ENCODE data around the gene ADO. TPM values are rescaled to one million over a fixed set of nuclear protein-coding genes. Genes with fewer than 3 reads are reported as not detected.
"Not testable (repeated sequence)": the region's sequence is repeated elsewhere in the genome, so short reads cannot be mapped to it uniquely, and the experiment has no call there.

Gene ADO
- 10 to 100 TPM; 33.0 to 44.5 (median 34.8) TPM for polyA plus RNA-seq (ENCODE audit: insufficient read length in 4 of 4)

DNA sequence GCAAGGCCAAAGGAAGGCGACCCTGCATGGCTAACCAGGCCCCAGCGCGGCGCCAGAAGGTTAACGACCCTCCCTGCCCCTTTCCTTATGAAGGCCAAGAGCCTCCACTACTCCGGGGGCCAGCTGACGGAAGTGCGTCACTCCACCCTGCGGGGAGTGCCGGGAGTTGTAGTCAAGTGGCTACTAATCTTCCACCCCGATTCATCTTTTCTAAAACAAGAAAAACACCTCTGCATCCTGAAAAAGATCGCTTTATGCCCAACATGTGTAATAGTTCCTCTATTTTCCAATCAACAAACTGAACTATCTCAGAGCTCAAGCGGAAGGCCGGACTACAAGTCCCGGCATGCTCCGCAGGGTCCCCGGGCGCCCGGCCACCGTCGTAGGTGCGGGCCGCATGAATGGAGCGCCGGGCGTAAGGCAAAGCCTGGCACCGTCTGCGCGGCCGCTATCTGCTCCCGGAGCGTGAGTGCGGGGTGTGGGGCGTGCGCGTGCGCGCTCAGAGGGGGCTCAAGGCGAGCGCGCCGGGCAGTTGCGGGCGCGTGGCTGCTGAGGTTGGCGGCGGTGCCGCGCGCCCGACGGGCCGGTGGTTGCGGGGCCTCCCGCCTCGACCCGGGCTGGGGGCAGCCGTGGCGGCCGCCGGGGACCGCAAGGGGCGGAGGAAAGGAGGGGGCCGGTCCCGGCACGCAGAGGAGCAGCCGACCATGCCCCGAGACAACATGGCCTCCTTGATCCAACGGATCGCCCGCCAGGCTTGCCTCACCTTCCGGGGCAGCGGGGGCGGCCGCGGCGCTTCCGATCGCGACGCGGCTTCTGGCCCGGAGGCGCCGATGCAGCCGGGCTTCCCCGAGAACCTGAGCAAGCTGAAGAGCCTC, at the start of gene ADO:
TSS of gene ADO (plus strand) at position 365 of the 875 bp plus-strand sequence. CDS start at position 705, 340 bp downstream.
- peak; percentile 86 to 96 (median 90) for DNase-seq (ENCODE audit: low read depth in 4 of 4, low spot score in 2 of 4)

DNA sequence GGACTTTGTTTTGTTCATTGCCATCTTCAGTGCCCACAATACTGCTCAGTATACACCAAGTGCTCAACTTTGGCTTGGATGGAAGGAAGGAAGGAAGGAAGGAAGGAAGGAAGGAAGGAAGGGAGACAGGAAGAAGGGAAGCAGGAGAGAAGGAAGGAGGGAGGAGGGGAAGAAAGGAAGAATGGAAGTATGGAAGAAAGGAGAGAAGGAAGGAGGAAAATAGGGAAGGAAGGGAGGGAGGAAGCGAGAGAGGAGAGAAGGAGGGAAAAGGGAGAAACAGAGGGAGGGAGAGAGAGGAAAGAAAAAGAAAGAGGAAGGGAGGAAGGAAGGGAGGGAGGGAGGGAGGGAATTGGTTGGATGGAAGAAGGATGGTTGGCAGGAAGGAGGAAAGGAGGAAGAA, 49.6 kb upstream of the ADO start:
- DNase-seq (ENCODE audit: low read depth in 4 of 4, low spot score in 2 of 4), result no peak

DNA sequence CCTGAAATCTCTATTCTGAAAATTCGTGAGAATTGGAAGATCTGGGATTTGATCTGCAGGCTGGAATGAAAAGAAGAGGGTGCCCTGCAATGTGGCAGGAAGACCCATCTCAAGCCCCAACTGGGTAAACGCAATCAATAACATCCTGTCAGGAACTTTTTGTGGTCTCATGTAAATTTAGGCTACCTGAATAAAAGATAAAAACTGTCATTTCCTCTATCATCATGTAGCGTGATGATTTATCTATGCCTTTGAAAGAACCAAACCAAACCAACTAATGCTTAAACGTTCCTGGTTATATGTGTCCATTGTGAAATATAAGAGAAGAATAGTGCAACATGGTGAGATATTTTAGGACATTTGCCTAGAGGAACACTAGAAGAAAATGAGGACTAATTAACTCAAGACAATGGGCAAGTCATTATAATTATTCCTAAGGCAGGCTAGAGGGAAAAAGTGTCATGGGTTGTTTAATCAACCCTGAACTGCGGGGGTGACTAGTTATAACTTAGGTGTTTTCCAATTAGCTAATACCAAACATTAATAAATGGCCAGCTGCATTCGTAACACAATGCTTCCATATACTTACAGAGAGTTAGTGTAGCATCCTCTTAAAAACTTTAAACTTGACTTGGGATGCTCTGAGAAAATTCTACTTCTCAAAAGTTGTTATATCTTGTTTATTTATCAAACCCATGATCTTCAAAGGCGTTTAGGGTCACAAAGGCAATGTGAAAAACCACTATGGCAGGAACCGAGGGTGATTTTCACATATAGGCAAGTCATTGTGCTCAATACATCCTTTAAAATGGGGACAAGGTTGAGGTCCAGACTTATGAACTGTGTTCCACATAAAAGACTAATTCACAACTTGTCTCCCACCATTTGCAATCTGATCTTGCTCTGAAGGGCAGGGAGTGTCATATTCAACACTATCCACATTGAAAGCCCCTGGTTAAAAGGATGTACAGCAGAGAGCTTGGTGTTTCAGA, 48.6 kb upstream of the ADO start:
- no peak for DNase-seq (ENCODE audit: low read depth in 4 of 4, low spot score in 2 of 4)

DNA sequence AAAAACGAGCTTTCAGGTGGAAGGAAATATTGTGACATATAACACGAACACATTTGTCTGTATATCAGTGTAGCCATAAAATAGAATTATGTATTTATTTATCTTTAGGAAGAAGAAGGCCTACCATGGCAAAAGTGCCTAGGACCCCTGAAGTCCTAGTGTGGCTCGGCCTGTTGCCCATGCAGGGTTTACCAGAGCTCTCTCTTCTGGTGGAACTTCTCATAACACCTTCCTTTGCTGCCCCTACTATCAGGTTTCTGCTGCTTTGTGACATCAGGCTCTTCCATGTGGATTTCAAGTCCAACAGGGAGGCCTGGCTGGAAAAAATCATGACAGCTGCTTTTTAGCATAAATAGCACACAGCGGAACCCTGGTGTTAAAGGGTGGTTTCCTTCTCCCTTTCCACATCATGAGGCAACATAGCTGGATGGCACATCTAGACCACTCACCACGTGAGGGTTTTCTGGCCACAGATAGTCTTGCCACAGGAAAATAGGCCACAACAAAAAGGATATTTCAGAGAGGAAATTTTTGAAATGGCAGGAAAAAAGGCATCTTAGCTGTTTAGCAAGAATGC, 44.8 kb upstream of the ADO start:
- DNase-seq (ENCODE audit: low read depth in 4 of 4, low spot score in 2 of 4), result no peak

DNA sequence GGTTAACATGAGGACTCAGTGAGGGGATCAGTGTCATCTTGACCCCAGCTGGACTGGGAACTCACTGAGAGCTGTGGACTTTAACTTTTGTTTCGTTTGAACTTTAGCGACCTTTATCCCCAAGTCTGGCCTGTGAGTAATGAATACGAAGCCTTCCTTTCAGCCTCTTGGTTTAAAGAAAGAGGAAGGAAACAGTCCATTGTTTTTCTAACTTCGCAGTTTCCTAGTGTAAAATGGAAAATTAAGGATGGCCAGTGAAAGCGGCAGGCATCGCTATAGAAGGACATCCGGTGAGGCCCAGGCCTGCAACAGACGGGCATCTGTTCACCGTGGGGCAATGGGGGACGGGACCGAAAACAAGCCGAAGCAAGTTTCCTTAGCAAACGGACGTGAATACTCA, 44.1 kb upstream of the ADO start:
- DNase-seq (ENCODE audit: low read depth in 4 of 4, low spot score in 2 of 4), result no peak

DNA sequence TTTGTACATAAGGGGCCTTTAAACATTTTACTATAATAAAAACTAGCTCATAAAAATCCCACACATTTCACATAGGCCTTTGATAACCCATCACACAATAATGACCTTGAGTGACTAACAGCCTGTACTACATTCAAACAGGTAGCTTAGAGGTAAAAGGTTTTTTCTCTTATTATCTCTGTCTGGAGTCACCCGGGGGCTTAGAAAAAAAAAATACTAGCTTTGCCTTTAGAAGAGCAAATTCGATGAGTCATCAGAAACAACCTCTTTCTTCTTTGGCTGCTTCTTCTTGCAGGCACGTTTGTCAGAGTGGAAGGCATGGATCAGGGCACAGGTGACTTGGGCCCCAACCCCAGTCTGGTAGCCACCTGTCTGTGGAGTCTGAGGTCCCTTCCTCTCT, 43.4 kb upstream of the ADO start:
- DNase-seq (ENCODE audit: low read depth in 4 of 4, low spot score in 2 of 4), result no peak

DNA sequence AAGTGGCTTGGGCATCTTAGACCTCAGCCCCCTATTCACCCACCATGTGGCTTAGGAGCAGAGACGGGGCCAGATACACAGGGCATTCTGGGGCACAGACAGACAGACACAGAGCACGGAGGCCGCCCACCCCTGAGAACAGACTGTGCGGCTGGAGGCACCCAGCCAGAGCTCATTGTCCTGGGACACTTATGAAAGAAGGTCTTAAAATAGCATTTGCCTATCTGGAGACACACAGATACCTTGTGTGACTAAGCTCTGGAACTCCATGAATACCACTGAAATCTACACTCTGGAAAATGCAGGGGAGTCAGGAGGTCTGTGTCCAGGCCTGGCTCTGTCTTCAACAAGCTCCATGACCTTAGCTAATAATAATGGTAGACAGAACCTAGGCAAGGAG, 41.4 kb upstream of the ADO start:
- DNase-seq (ENCODE audit: low read depth in 4 of 4, low spot score in 2 of 4), result no peak

DNA sequence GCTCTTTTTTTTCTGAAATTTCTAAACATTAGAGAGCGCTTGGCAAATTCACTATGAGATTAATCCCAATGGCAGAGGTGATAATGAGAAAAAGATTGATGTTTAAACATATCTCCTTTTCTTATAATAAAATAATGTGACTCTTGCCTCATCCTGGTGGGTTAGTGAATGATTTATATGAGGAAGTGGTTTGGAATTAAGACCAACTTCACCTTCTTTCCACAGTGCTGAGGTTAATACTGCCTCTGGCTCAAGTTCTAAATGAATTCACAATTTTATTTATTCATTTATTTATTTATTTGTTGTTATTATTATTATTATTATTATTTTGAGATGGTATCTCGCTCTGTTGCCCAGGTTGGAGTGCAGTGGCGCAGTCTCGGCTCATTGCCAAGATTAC, 40.5 kb upstream of the ADO start:
- no peak for DNase-seq (ENCODE audit: low read depth in 4 of 4, low spot score in 2 of 4)

DNA sequence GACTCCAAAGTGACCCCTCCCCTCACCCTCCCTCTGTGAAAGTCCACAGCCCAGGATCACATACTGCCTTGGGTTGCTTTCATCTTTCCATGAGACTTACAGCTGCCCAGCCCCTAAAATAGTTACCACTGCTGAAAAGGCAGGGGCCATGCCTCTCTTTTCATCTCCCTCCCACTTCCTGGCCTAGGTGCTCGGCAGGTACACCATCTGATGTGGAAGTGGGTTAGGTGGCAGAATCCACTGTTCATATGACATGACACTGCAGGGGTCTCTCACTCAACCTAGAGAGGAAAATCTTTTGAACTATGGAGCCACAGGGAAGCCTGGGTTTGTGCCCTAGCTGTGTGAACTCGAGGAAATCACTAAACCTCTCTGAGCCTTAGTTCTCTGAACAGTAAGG, 38.8 kb upstream of the ADO start:
- no peak for DNase-seq (ENCODE audit: low read depth in 4 of 4, low spot score in 2 of 4)

DNA sequence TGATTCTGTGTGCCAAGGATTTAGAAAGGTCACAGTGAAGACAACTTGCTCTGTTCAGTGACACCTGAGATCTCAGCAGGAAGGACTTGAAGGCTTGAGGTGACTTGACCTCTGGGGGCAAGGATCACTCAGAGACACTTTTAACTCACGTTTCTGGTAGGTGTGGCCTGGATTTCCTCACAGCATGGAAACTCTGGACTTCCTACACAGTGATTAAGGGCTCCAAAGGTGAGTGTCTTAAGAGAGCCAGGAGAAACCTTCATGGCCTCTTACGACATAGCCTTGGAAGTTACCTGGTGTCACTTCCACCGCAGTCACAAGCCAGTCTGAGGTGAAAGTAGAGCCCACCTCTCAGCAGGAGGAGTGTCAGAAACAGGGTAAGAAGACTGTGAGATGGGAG, 38.1 kb upstream of the ADO start:
- no peak for DNase-seq (ENCODE audit: low read depth in 4 of 4, low spot score in 2 of 4)

DNA sequence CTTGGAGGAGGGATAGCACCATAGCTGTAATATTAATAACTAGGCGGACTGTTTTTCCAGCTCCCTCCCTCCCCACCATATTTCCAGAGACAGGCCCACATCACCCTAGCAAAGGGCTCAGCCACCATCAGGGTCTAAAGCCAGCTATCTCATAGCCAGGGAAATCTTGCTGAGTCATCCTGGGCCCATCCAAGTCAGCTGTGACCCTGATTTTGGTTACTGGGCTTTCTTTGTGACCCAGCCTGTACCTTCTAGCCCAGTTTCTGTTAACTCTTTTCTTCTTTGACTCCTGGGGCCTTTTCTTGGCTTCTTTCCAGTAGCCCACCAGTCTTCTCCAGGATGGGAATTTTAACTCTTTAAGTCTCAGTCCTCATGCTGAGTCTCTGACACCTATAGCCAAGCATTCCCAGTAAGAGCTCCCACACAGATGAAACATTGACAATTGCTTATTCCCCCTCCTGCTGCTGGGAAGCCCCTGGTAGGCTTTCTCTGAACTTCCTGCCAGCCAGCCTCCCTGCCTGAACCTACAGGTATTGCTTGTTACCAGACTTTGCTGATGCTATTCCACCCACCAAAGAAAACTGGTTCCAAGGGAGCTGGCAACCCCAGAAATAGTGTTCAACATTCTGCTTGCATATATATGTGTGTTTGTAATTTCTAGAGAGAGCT, 34.8 kb upstream of the ADO start:
- no peak for DNase-seq (ENCODE audit: low read depth in 4 of 4, low spot score in 2 of 4)

DNA sequence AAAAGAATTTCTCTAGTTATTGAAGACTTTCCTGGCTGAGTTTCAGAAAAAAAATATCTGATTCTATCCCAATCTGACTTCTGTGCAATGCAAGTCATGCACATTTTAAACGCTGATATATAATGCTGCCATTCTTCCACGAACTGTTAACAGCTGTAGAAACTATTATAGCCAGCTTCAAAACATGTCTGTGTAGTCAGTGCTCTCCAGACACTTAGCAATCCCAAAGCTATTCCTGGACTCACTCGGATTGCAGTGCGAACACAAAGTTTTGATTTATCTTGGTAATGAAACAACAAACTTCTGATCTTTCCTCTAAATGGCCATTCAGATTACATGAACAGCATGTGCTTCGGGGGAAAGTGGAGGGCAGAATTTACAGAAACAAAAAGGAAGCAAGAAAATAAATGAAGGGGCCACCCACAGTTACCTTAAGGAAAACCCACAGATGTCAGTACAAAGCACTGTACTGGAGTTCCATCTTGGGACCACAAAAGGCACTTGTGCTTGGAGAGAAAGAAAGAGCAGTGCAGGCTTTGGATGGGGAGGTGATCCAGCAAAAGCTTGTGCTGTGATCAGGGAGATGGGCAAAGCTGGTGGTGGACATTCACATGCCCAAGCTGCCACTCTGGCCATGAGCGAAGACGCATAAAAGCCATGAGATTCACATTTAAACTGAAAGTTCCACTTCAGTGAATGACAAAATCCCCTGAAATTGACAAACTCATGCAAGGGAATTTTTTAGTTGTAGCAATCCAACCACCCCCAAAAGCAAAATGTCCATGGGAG, 32.1 kb upstream of the ADO start:
- no peak for DNase-seq (ENCODE audit: low read depth in 4 of 4, low spot score in 2 of 4)

DNA sequence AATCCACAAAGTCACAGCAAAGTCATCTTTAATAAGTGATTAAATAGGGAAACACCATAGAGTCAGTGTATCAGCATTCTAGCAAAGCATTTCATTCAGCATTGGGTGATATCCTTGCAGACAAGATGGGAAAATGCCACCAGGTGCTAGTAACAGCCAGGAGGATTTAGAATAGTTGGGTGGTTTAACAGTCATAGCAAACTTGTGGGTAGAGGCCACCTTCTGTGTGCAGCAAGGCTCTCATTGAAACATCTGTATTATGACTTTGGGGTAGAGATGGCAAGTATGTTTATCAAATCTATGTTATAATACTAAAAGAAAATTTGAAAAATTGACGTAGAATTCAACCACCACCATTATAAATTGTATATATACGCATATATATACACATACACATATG, 26.4 kb upstream of the ADO start:
- DNase-seq (ENCODE audit: low read depth in 4 of 4, low spot score in 2 of 4), result no peak

DNA sequence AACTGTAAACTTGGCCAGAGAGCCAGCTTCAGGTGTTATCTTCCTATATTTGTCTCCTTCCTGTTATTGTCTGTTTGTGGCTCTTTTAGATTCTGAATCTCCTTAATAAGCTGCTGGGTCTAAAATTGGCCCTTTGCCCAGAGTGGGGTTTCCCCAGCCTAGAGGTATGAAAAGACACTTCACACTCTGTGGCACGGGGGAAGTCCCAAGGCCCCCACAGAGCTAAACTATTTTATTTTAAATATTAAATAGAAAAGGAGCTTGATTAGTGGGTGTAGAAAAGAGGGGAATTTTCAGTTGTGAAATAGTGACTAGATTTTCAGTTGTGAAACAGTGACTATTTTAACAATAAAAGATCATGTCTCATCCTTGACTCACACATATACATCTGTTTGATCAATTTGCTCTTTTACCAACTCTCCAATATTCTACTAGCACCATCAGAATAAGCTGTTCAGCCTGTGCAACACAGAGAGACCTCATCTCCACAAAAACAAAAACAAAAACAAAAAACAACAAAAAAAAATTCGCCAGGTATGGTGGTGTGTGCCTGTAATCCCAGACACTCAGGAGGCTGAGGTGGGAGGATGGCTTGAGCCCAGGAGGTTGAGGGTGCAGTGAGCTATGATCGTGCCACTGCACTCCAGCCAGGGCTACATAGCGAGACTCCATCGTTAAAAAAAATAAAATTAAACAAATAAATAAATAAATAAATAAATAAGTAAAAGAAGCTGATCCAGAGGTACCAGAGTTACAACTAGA, 24.9 kb upstream of the ADO start:
- DNase-seq (ENCODE audit: low read depth in 4 of 4, low spot score in 2 of 4), result no peak

DNA sequence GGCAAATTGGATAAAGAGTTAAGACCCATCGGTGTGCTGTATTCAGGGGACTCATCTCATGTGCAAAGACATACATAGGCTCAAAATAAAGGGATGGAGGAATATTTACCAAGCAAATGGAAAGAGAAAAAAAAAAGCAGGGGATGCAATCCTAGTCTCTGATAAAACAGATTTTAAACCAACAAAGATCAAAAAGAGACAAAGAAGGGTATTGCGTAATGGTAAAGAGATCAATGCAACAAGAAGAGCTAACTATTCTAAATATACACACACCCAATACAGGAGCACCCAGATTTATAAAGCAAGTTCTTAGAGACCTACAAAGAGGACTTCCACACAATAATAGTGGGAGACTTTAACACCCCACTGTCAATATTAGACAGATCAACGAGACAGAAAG, 20.0 kb upstream of the ADO start:
- DNase-seq (ENCODE audit: low read depth in 4 of 4, low spot score in 2 of 4), result not testable (repeated sequence)

DNA sequence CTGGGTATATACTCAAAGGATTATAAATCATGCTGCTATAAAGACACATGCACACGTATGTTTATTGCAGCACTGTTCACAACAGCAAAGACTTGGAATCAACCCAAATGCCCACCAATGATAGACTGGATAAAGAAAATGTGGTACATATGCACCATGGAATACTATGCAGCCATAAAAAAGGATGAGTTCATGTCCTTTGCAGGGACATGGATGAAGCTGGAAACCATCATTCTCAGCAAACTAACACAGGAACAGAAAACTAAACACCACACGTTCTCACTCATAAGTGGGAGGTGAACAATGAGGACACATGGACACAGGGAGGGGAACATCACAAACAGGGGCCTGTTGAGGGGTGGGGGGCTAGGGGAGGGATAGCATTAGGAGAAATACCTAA, 16.2 kb upstream of the ADO start:
- not testable (repeated sequence) for DNase-seq (ENCODE audit: low read depth in 4 of 4, low spot score in 2 of 4)

DNA sequence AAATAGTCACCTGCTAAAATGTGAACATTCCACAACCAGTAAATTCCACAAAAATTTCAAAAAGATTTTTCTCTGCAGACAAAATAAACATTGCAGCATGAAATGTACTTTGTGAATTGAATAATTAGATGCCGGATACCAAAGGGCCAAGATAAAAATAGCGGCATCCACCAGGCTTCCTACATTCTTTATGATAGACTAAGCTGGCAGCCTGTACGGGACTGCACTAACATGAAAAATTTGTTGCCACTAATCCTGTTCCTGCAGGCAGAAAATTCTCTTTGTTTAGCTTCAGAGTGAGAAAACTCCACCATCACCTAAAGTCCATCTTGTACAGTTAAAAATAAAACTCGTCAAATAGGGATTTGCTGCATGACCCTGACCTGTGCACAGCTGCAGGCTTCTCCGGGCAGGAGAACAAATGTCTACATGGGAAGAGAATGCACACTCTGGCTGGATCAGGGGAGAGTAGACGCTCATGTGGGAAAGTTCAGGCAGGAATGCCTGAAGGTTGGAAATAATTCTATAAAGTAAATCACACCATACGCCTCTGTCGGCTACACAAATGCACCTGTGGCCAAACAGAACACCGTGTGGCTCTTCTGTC, 15.6 kb upstream of the ADO start:
- no peak for DNase-seq (ENCODE audit: low read depth in 4 of 4, low spot score in 2 of 4)

DNA sequence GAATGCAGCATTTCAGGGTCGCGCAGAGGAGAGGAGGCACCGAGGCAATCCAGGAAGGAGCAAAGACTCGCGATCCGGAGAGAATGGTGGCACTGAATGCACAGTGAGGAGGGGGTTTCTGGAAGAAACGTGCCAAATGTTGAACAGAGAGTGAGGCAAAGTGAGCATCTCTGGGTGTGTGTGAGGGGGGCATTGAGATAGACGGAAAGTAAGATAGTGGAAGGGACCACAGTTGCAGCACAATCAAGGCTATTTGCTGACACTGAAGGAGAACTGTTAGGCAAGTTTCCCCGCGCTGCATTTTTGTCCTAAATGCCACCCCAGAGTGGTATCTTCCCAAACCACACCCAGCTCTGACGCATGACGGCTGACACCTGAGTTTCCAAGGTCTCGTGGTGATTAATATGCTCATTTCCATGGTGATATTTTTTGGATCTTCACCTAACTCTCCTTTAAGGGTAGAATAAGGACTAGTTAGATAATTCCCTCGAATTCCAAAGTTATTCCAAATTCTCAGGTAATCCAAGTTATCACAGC, 14.4 kb upstream of the ADO start:
- DNase-seq (ENCODE audit: low read depth in 4 of 4, low spot score in 2 of 4), result no peak

All from left renal cortex interstitium (tissue), 4 donors.